Parathyroid adenoma (tissue), 2 donors: ENCODE data around the gene TFE3.

Experiments
- H2AFZ ChIP-seq: fragments of 300-600 bp; sonication (generic); one replicate; pipeline ENCODE4 v1.7.0; 2017; ENCODE audit warnings: antibody characterized with exemption, mild to moderate bottlenecking
- H3K27ac ChIP-seq: fragments of 300-600 bp; sonication (generic); one replicate; pipeline ENCODE4 v1.7.0; 2017
- H3K27me3 ChIP-seq: fragments of 300-600 bp; sonication (generic); one replicate; pipeline ENCODE4 v1.7.0; 2017; ENCODE audit warnings: low read length; ENCODE audit not compliant: control insufficient read depth, insufficient read depth
- H3K36me3 ChIP-seq: fragments of 300-600 bp; sonication (generic); one replicate; pipeline ENCODE4 v1.7.0; 2017; ENCODE audit warnings: low read length; ENCODE audit not compliant: control insufficient read depth, insufficient read depth
- H3K4me1 ChIP-seq: fragments of 300-600 bp; sonication (generic); one replicate; pipeline ENCODE4 v1.7.0; 2017; ENCODE audit warnings: control low read depth
- H3K4me2 ChIP-seq: fragments of 300-600 bp; sonication (generic); one replicate; pipeline ENCODE4 v1.7.0; 2017; ENCODE audit warnings: low read length
- H3K4me3 ChIP-seq: fragments of 300-600 bp; sonication (generic); one replicate; pipeline ENCODE4 v1.7.0; 2017; ENCODE audit warnings: low read depth, low read length
- H3K79me2 ChIP-seq: fragments of 300-600 bp; sonication (generic); one replicate; pipeline ENCODE4 v1.7.0; 2017; ENCODE audit warnings: control low read depth
- H3K9ac ChIP-seq: fragments of 300-600 bp; sonication (generic); one replicate; pipeline ENCODE4 v1.7.0; 2017; ENCODE audit warnings: mild to moderate bottlenecking
- H3K9me3 ChIP-seq: fragments of 300-600 bp; sonication (generic); one replicate; pipeline ENCODE4 v1.7.0; 2017; ENCODE audit warnings: low read length; ENCODE audit not compliant: control insufficient read depth
- TF ChIP-seq, protein P1 (sequence below): fragments of 300-600 bp; sonication (generic); IDR thresholded peaks from one replicate; pipeline ENCODE4 v1.7.0; 2017; ENCODE audit warnings: antibody characterized with exemption, mild to moderate bottlenecking
- donor health status: primary hyperparathyroidism.

TFE3 gene, protein sequence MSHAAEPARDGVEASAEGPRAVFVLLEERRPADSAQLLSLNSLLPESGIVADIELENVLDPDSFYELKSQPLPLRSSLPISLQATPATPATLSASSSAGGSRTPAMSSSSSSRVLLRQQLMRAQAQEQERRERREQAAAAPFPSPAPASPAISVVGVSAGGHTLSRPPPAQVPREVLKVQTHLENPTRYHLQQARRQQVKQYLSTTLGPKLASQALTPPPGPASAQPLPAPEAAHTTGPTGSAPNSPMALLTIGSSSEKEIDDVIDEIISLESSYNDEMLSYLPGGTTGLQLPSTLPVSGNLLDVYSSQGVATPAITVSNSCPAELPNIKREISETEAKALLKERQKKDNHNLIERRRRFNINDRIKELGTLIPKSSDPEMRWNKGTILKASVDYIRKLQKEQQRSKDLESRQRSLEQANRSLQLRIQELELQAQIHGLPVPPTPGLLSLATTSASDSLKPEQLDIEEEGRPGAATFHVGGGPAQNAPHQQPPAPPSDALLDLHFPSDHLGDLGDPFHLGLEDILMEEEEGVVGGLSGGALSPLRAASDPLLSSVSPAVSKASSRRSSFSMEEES

DNA sequence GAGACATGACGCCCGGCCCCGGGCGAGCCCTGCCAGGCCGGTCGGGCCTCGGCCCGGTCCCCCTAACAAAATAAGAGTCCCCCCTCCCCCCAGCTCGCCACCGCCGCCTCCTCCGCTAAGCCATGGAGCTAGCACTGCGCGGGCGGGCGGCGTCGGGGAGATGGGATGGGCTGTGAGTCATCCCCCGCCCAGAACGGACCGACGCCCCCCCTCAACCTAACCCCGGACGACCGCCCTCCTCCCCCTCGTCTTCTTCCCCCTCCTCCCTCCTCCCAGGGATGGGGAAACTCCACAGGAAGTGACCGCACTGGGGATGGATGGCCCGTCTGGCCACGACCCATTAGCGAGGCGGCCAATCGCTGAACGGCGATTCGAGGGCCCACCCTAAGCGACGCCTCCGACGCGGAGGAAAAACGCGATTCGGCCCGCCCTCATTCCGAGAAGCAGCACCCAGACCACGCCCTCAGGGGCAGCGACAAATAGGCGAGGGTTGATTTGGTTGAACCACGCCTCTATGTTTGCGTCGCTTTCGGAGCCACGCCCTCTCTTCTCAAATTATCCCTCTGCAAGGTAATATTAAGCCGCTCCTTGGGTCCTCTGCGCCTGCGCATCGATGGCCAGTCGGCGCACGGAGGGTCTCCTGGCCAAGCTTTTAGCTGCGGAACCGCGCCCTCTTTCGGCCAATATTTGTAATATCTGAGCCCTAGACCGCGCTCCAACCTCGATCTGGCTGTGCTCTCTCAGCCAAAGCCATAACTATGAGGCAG lies at the start of gene TFE3:
Gene TFE3 (minus strand): TSS at position 138 of the 767 bp plus-strand sequence. CDS start 131 bp downstream, at position 7.
- Histone ChIP-seq H3K79me2 (peaks cover 8% of the 10 kb centered on the region), H3K4me3 (peak within 1 kb of the TSS; percentile 91), H3K4me2 (peak within 1 kb of the TSS; percentile 81), H3K9ac (peak within 1 kb of the TSS; percentile 91), H3K4me1 (peaks cover 3% of the 10 kb centered on the region), H3K27ac (peak within 1 kb of the TSS; percentile 96), H3K36me3 (no peaks in the 10 kb centered on the region), H2AFZ (peak within 1 kb of the TSS; percentile 79), H3K27me3 (no peaks in the 10 kb centered on the region), H3K9me3 (no peaks in the 10 kb centered on the region)
- TF ChIP-seq, protein P1, sequence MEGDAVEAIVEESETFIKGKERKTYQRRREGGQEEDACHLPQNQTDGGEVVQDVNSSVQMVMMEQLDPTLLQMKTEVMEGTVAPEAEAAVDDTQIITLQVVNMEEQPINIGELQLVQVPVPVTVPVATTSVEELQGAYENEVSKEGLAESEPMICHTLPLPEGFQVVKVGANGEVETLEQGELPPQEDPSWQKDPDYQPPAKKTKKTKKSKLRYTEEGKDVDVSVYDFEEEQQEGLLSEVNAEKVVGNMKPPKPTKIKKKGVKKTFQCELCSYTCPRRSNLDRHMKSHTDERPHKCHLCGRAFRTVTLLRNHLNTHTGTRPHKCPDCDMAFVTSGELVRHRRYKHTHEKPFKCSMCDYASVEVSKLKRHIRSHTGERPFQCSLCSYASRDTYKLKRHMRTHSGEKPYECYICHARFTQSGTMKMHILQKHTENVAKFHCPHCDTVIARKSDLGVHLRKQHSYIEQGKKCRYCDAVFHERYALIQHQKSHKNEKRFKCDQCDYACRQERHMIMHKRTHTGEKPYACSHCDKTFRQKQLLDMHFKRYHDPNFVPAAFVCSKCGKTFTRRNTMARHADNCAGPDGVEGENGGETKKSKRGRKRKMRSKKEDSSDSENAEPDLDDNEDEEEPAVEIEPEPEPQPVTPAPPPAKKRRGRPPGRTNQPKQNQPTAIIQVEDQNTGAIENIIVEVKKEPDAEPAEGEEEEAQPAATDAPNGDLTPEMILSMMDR: peak; percentile 67

DNA sequence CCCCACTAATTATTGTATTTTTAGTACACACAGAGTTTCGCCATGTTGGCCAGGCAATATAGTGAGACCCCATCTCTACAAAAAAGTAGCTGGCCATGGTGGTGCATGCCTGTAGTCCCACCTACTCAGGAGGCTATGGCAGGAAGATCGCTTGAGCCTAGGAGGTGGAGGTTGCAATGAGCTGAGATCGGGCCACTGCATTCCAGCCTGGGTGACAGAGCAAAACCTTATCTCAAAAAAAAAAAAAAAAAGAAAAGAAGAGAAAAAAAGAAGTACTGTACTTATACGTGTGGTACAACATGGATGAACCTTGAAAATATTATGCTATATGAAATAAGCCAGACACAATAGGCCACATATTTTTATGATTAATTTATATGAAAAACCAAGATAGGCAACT lies 46.4 kb upstream of the TFE3 start:
- no peaks in the 10 kb centered on the region for H3K27me3 ChIP-seq
- H2AFZ ChIP-seq: no peak overlapping the region
- no peak overlapping the region for H3K4me3 ChIP-seq
- TF ChIP-seq, protein P1: no peak
- H3K4me2 ChIP-seq: no peak overlapping the region
- H3K36me3 ChIP-seq: no peaks in the 10 kb centered on the region
- H3K9me3 ChIP-seq: no peaks in the 10 kb centered on the region
- H3K27ac ChIP-seq: no peak overlapping the region
- no peaks in the 10 kb centered on the region for H3K4me1 ChIP-seq
- H3K79me2 ChIP-seq: no peaks in the 10 kb centered on the region
- no peak overlapping the region for H3K9ac ChIP-seq

DNA sequence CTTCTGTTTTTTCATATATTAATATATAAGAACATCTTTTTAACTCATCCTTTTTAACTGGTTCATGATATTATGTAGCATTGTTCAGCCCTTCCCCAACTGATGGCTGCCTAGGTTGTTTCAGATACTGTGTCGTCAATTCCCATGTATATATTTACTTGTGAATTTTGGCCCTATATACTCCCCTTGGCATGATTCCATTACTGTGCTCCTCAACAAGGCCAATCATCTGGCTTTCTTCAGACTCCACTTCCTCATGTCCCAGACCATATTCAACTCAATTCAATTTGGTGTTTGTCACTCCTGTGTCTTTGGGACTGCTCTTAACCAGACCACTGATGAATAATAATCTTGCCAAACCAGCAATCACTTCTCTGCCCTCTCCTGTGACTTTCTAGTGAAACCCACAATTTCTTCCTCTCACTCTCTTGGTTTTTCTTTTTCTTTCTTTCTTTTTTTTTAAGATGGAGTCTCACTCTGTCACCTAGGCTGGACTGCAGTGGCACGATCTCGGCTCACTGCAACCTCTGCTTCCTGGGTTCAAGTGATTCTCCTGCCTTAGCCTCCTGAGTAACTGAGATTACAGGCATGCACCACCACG lies 39.2 kb upstream of the TFE3 start:
- no peak overlapping the region for H3K9ac ChIP-seq
- H3K27ac ChIP-seq: no peak overlapping the region
- H3K79me2 ChIP-seq: no peaks in the 10 kb centered on the region
- no peak overlapping the region for H3K4me2 ChIP-seq
- H3K36me3 ChIP-seq: no peaks in the 10 kb centered on the region
- no peak overlapping the region for H2AFZ ChIP-seq
- no peaks in the 10 kb centered on the region for H3K27me3 ChIP-seq
- TF ChIP-seq, protein P1: no peak
- no peak overlapping the region for H3K4me3 ChIP-seq
- H3K9me3 ChIP-seq: no peaks in the 10 kb centered on the region
- no peaks in the 10 kb centered on the region for H3K4me1 ChIP-seq

DNA sequence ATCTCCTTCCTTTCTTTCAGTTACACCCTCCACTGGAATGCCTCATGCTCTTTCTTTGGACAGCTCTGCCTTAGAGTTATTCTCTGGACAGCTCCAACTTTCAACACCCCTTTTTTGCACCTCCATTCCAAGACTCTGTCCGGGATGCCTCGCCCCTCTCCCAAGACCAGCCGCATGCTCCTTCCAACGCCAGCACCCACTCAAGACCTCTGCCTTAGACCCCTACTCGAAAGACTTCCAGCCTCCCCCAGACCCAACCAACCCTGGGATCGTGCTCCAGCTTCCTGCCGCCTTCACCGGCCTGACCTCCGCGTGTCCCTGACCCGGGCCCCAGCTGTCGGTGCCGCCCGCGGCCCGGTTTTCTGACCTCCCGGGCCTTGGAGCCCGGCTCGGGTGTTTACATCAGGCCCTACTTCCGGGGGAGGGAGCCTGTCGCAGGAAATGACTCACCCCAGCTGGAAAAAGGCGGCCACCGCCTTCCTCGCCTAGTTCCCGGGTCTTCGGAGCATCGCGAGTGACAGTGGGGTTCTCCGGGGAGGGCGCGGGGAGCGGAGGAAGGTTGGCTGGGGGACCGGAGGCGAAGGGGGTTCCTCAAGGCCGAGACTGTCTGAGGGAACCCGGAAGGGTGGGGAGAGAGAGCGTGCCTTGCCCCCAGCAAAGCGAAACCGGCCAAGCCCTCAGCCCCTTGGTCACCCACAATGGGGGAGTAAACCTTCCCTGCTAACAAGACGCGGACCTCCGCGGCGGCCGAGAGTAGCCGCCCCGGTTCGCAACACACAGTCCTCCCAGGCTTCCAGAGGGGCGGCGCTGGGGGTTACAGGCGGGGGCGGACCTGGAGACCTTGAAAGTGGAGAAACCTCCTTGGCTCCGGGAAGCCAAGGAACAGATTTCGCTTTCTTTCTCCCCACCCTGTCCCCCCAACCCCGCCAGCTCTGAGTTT lies 36.6 kb upstream of the TFE3 start, which contains the start of gene WDR45:
Gene WDR45 (minus strand): TSS at position 399 of the 940 bp plus-strand sequence. CDS start 1,792 bp downstream, outside the sequence.
- Histone ChIP-seq H3K79me2 (no peaks in the 10 kb centered on the region), H3K27ac (peak within 1 kb of the TSS; percentile 91), H3K4me3 (peak within 1 kb of the TSS; percentile 89), H3K4me1 (no peaks in the 10 kb centered on the region), H2AFZ (peak within 1 kb of the TSS; percentile 81), H3K36me3 (no peaks in the 10 kb centered on the region), H3K9ac (peak within 1 kb of the TSS; percentile 23), H3K4me2 (peak within 1 kb of the TSS; percentile 77), H3K9me3 (no peaks in the 10 kb centered on the region), H3K27me3 (no peaks in the 10 kb centered on the region)
- TF ChIP-seq, protein P1: no peak
